Upper lobe of left lung (tissue), 6 donors: ENCODE results near the gene RASSF7. TPM values are rescaled to one million over a fixed set of nuclear protein-coding genes. Genes with fewer than 3 reads are reported as not detected.

ENCODE experiments used
- ATAC-seq, 2 donors: fragments of 200-7000 bp; cut with Tn5 transposase; one replicate each; pipeline ENCODE4 v1.9.1; 2022; ENCODE audit warnings: mild to moderate bottlenecking in 2 of 2, moderate library complexity in 2 of 2; ENCODE audit not compliant: low FRiP score in 2 of 2
- DNase-seq, 2 donors: peaks; one replicate each; pipeline ENCODE4 v3.0.0-alpha.2; 2019 to 2020
- H3K27ac ChIP-seq, 4 donors: fragments of 200-600 bp; sonication (generic); one replicate each; pipeline ENCODE4 v1.5.1; 2016 to 2019
- H3K27me3 ChIP-seq, 4 donors: fragments of 200-600 bp; sonication (generic); one replicate each; pipeline ENCODE4 v1.5.1; 2017 to 2019
- H3K36me3 ChIP-seq, 4 donors: fragments of 200-600 bp; sonication (generic); one replicate each; pipeline ENCODE4 v1.5.1; 2016 to 2019
- H3K4me1 ChIP-seq, 4 donors: fragments of 200-600 bp; sonication (generic); one replicate each; pipeline ENCODE4 v1.5.1; 2018 to 2019
- H3K4me3 ChIP-seq, 4 donors: fragments of 200-600 bp; sonication (generic); one replicate each; pipeline ENCODE4 v1.5.1; 2017 to 2019; ENCODE audit warnings: mild to moderate bottlenecking in 2 of 4, moderate library complexity in 1 of 4
- H3K9me3 ChIP-seq, 4 donors: fragments of 200-600 bp; sonication (generic); one replicate each; pipeline ENCODE4 v1.5.1; 2018 to 2019
- EP300 ChIP-seq, 4 donors: sonication (generic); formaldehyde crosslinking; IDR thresholded peaks; one replicate each; pipeline ENCODE4 v1.5.1; 2017; ENCODE audit warnings: antibody characterized with exemption in 4 of 4, control low read depth in 2 of 4
- POLR2A ChIP-seq, 4 donors: fragments of 450-650 bp; IDR thresholded peaks; one replicate each; pipeline ENCODE4 v1.5.1; 2016 to 2017; ENCODE audit warnings: antibody characterized with exemption in 4 of 4, mild to moderate bottlenecking in 2 of 4
- POLR2AphosphoS5 ChIP-seq, 2 donors: sonication (generic); formaldehyde crosslinking; IDR thresholded peaks; one replicate each; pipeline ENCODE4 v1.5.1; 2017; ENCODE audit warnings: antibody characterized with exemption in 2 of 2
- WGBS, 2 donors: methylation state at CpG; one replicate each; pipeline ENCODE4 v1.1.5; 2017 to 2018; 5-methylcytosine and 5-hydroxymethylcytosine counted together
- small RNA-seq, 4 donors: library from RNA; depleted of rRNA; stranded (forward); fragments of <200 nt; gene quantifications; one replicate each; pipeline ENCODE3, GENCODE V24; 2016
- total RNA-seq, 6 donors: library from RNA; depleted of rRNA in 4 of 6; stranded (reverse); fragments of >200 nt in 4 of 6; gene quantifications; one replicate each; pipeline versions ENCODE4 v1.1.0 to v1.2.1, GENCODE V29; 2016 to 2021
- TF ChIP-seq, protein P1 (sequence below), 6 experiments: fragments of 450-650 bp in 4 of 6; fragments of 200-600 bp in 2 of 6; sonication (generic) in 2 of 6; IDR thresholded peaks; one replicate each; pipeline ENCODE4 v1.5.1; 2016 to 2019; ENCODE audit warnings: antibody characterized with exemption in 6 of 6
- donor health status: DM: no; HTN: no; CAD: no; lungs with moderate emphysema.
- donor health status: DM: no; HTN: yes; CAD: no; lungs with severe emphysema.

Gene RASSF7
- total RNA-seq, 6 donors from 2014 or later, result 80.2 to 222 (median 129) TPM

DNA sequence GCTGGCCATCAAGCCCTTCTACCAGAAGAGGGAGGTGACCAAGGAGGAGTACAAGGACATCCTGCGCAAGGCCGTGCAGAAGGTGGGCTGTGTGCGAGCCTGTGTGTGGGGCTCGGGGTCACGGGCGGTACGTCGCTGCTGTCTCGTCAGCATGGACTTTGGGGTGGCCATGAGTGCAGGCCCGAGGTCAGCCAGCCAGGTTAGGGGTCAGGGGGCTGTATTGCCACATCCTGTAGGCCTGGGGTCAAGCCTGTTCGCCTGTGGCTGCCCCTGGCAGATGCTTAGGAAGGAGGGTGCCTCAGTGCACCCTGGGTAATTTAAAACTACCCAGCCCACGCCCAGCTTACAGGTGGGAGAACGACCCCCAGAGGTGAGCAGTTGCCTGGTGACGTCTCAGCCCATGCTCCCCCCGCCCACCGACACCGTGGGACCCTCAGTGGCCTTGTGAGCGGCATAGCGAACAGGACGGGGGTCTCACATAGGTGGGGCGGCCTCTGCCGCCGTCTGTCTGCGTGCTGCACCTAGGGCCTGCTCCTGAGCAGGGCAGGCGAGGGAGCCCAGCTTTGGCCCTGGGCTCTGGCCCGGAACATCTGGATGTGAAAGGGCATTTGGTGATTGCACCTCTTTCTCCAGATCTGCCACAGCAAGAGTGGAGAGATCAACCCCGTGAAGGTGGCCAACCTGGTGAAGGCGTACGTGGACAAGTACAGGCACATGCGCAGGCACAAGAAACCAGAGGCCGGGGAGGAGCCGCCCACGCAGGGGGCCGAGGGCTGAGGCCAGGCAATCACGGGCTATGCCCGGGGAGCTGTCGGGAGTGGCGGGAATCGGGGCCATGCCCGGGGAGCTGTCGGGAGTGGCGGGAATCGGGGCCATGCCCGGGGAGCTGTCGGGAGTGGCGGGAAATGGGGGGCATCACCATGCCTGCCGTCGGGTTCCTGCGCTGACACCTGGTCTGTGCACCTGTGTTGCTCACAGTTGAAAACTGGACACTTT is 50.5 kb downstream of the RASSF7 start:
- peaks cover 45 to 85% (median 79%) of the 10 kb centered on the region in 4 donors for H3K36me3 ChIP-seq
- H3K27me3 ChIP-seq, result no peaks in the 10 kb centered on the region
- H3K4me3 ChIP-seq, result no peak overlapping the region
- peak in 1 of 2 donors; percentile 84 for DNase-seq
- H3K4me1 ChIP-seq, result peaks cover 22 to 33% (median 25%) of the 10 kb centered on the region in 4 donors
- TF ChIP-seq POLR2A (IDR thresholded peaks at IDR 0.05) (no peak), POLR2AphosphoS5 (IDR thresholded peaks at IDR 0.05) (no peak)
- no peaks in the 10 kb centered on the region for H3K9me3 ChIP-seq
- 91 to 94% methylated on average over 24 to 49 of the region's 49 CpGs for WGBS, 2 donors
- no peak overlapping the region for H3K27ac ChIP-seq
- ATAC-seq, result no peak

DNA sequence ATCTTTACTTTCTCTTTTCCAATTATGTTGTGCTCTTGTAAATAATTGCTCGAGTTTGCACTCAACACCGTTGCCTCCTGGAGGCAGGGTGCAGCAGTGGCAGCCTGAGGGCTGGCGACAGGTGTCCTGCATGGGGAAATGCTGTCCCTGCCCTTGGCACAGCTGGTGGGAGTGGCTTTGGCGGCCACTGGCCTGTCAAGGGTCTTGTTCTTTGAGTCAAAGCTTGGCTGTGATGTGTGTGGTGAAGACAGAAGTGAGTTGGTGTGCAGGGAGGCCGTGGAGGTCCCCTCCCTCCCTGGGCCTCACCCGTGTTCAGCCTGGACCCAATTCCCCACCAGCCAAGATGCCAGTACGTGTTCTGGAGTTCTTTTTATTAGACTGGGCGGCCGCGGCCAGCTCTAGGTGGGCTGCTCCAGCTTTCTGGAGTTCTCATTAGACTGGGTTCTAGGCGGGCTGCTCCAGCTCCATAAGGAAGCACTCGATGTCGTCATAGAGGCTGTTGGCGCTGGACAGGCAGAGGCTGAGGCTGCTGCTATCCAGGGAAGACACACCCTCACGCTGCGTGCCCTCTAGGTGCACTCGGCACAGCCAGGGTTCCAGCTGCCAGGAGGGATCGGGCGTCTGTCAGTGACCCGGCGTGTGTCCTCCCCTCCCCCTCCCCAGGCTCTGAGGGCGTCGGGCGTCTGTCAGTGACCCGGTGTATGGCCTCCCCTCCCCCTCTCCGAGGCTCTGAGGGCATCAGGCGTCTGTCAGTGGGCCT is 51.6 kb downstream of the RASSF7 start:
- Histone ChIP-seq H3K9me3 (no peaks in the 10 kb centered on the region), H3K4me3 (no peak overlapping the region), H3K27ac (peak overlapping the region; percentile 48 to 98 (median 76)), H3K36me3 (peaks cover 34 to 74% (median 68%) of the 10 kb centered on the region in 4 donors), H3K27me3 (no peaks in the 10 kb centered on the region), H3K4me1 (peaks cover 25 to 39% (median 31%) of the 10 kb centered on the region in 4 donors)
- ATAC-seq (no peak), DNase-seq (peak in 1 of 2 donors; percentile 74)
- TF ChIP-seq POLR2AphosphoS5 (IDR thresholded peaks at IDR 0.05), result no peak
- TF ChIP-seq EP300 (IDR thresholded peaks at IDR 0.05), result no peak
- TF ChIP-seq, protein P1, sequence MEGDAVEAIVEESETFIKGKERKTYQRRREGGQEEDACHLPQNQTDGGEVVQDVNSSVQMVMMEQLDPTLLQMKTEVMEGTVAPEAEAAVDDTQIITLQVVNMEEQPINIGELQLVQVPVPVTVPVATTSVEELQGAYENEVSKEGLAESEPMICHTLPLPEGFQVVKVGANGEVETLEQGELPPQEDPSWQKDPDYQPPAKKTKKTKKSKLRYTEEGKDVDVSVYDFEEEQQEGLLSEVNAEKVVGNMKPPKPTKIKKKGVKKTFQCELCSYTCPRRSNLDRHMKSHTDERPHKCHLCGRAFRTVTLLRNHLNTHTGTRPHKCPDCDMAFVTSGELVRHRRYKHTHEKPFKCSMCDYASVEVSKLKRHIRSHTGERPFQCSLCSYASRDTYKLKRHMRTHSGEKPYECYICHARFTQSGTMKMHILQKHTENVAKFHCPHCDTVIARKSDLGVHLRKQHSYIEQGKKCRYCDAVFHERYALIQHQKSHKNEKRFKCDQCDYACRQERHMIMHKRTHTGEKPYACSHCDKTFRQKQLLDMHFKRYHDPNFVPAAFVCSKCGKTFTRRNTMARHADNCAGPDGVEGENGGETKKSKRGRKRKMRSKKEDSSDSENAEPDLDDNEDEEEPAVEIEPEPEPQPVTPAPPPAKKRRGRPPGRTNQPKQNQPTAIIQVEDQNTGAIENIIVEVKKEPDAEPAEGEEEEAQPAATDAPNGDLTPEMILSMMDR (IDR thresholded peaks at IDR 0.05), result peak in 2 of 6 experiments; percentile 14 to 22
- TF ChIP-seq POLR2A (IDR thresholded peaks at IDR 0.05), result no peak
- 62 to 72% methylated on average over 7 to 26 of the region's 27 CpGs for WGBS, 2 donors

DNA sequence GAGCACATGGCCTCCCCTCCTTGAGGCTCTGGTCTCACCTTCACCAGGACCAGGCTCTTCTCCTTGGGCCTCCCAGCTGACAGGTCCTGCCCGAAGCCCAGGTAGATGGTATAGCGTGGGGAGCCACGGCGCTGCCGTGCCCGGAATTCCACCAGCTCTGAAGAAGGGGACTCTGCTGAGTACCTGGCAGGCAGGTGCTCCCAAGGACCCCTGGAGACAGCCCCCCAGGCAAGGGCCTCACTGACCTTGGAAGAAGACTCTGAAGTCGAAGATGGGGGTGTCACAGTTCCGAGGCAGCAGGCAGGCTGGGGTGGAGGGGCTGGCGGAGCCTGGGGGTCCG is 52.2 kb downstream of the RASSF7 start:
- peaks cover 25 to 39% (median 31%) of the 10 kb centered on the region in 4 donors for H3K4me1 ChIP-seq
- H3K9me3 ChIP-seq, result no peaks in the 10 kb centered on the region
- peak overlapping the region; percentile 48 to 98 (median 76) for H3K27ac ChIP-seq
- WGBS, 2 donors, result 95 to 96% methylated on average over 10 of the region's 10 CpGs
- TF ChIP-seq POLR2A (IDR thresholded peaks at IDR 0.05), result no peak
- TF ChIP-seq, protein P1 (IDR thresholded peaks at IDR 0.05), result no peak
- no peak for TF ChIP-seq POLR2AphosphoS5 (IDR thresholded peaks at IDR 0.05)
- no peak for TF ChIP-seq EP300 (IDR thresholded peaks at IDR 0.05)
- H3K36me3 ChIP-seq, result peaks cover 29 to 69% (median 63%) of the 10 kb centered on the region in 4 donors
- ATAC-seq (no peak), DNase-seq (no peak)
- no peak overlapping the region for H3K4me3 ChIP-seq
- H3K27me3 ChIP-seq, result no peaks in the 10 kb centered on the region

DNA sequence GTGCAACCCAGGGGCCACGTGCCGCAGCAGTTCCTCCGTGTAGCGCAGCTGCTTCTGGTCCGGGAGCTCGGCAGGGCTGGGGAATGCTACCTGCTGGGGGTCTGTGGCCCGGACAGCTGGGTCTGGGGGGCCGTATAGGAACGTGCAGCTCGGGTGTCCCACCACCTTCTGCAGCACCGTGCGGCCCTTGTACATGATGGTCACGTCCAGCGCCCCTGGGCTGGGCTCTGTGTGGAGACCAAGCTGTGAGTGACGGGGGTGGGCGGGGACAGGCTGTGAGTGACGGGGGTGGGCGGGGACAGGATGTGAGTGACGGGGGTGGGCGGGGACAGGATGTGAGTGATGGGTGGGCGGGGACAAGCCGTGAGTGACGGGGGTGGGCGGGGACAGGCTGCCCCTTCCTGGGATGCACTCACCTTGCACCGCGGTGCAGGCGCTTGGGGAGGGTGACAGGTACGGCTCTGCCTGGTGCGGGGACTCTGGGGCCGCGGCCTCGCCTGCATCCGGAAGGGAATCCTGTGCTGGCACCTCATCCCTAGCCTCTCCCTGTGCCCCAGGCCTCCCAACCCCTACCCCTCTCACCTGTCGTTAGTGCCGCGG is 52.7 kb downstream of the RASSF7 start:
- H3K4me1 ChIP-seq, result peaks cover 25 to 39% (median 31%) of the 10 kb centered on the region in 4 donors
- DNase-seq, result peak; percentile 88 to 90

More for the DNA sequence above, 52.7 kb downstream of the RASSF7 start:
- peaks cover 23 to 67% (median 59%) of the 10 kb centered on the region in 4 donors for H3K36me3 ChIP-seq
- TF ChIP-seq POLR2A (IDR thresholded peaks at IDR 0.05), result no peak
- TF ChIP-seq, protein P1 (IDR thresholded peaks at IDR 0.05), result no peak
- TF ChIP-seq POLR2AphosphoS5 (IDR thresholded peaks at IDR 0.05), result no peak
- TF ChIP-seq EP300 (IDR thresholded peaks at IDR 0.05), result no peak
- no peaks in the 10 kb centered on the region for H3K9me3 ChIP-seq
- peak; percentile 1 to 8 for ATAC-seq
- H3K27me3 ChIP-seq, result no peaks in the 10 kb centered on the region
- peak overlapping the region in 3 of 4 donors; percentile 4 to 94 (median 62) for H3K4me3 ChIP-seq
- peak overlapping the region; percentile 96 to 98 (median 96) for H3K27ac ChIP-seq
- 27 to 71% methylated on average over 3 to 27 of the region's 36 CpGs for WGBS, 2 donors

Small RNA genes within 50 kb of the gene (small RNA-seq; reads per million reads assigned to genes)
- gene MIR210, result 16.2 to 60.5 (median 32.7) reads per million in 4 donors

Other genes starting within 250 kb of the RASSF7 start
- gene IFITM1, start 246.9 kb upstream of the RASSF7 start, total RNA-seq, result 100 to 1,000 TPM in 1 of 6 donors, 10 to 100 TPM in 5; 16.8 to 119 (median 74.5) TPM
- 100 to 1,000 TPM; 132 to 860 (median 360) TPM for gene IFITM3, start 240.1 kb upstream of the RASSF7 start, total RNA-seq
- 1 to 10 TPM in 1 of 6 donors, under 1 TPM in 4, not detected in 1; 0.23 to 2.1 (median 0.54) TPM for gene B4GALNT4, start 191.5 kb upstream of the RASSF7 start, total RNA-seq
- gene PKP3, start 166.8 kb upstream of the RASSF7 start, total RNA-seq, result 10 to 100 TPM; 33.4 to 86.3 (median 55.2) TPM
- 100 to 1,000 TPM in 3 of 6 donors, 10 to 100 TPM in 3; 54.7 to 116 (median 91.1) TPM for gene SIGIRR, start 146.0 kb upstream of the RASSF7 start, total RNA-seq
- 10 to 100 TPM; 11.7 to 62.9 (median 18.8) TPM for gene ANO9, start 119.0 kb upstream of the RASSF7 start, total RNA-seq
- 100 to 1,000 TPM in 1 of 6 donors, 10 to 100 TPM in 5; 29.6 to 188 (median 45.1) TPM for gene PTDSS2, start 110.7 kb upstream of the RASSF7 start, total RNA-seq
- gene RNH1, start 53.7 kb upstream of the RASSF7 start, total RNA-seq, result 100 to 1,000 TPM; 236 to 374 (median 339) TPM
- 10 to 100 TPM; 45.5 to 85.0 (median 59.9) TPM for gene HRAS, start 25.4 kb upstream of the RASSF7 start, total RNA-seq
- 10 to 100 TPM in 1 of 6 donors, 1 to 10 TPM in 5; 3.5 to 11.5 (median 5.8) TPM for gene LRRC56, start 23.4 kb upstream of the RASSF7 start, total RNA-seq
- gene LMNTD2, start 232 bp upstream of the RASSF7 start, total RNA-seq, result 10 to 100 TPM in 2 of 6 donors, 1 to 10 TPM in 4; 4.6 to 32.5 (median 6.7) TPM
- 10 to 100 TPM; 25.7 to 93.2 (median 37.9) TPM for gene PHRF1, start 15.5 kb downstream of the RASSF7 start, total RNA-seq
- 100 to 1,000 TPM in 2 of 6 donors, 10 to 100 TPM in 4; 32.6 to 123 (median 56.2) TPM for gene IRF7, start 55.0 kb downstream of the RASSF7 start, total RNA-seq
- gene CDHR5, start 64.0 kb downstream of the RASSF7 start, total RNA-seq, result under 1 TPM in 1 of 6 donors, not detected in 5; 0.40 TPM
- gene SCT, start 66.2 kb downstream of the RASSF7 start, total RNA-seq, result under 1 TPM in 1 of 6 donors, not detected in 5; 0.72 TPM
- gene DRD4, start 76.3 kb downstream of the RASSF7 start, total RNA-seq, result 1 to 10 TPM in 3 of 6 donors, under 1 TPM in 1, not detected in 2; 0.54 to 4.2 (median 1.5) TPM
- gene DEAF1, start 134.3 kb downstream of the RASSF7 start, total RNA-seq, result 10 to 100 TPM; 23.9 to 87.3 (median 35.6) TPM
- gene TMEM80, start 134.8 kb downstream of the RASSF7 start, total RNA-seq, result 10 to 100 TPM; 28.6 to 62.9 (median 36.1) TPM
- 100 to 1,000 TPM; 120 to 497 (median 199) TPM for gene EPS8L2, start 145.3 kb downstream of the RASSF7 start, total RNA-seq
- 100 to 1,000 TPM; 163 to 313 (median 217) TPM for gene TALDO1, start 186.5 kb downstream of the RASSF7 start, total RNA-seq
- 10 to 100 TPM; 14.8 to 77.7 (median 63.6) TPM for gene GATD1, start 216.5 kb downstream of the RASSF7 start, total RNA-seq
- not detected for gene CEND1, start 229.1 kb downstream of the RASSF7 start, total RNA-seq
- gene SLC25A22, start 237.3 kb downstream of the RASSF7 start, total RNA-seq, result 10 to 100 TPM; 13.6 to 29.3 (median 22.3) TPM
- 10 to 100 TPM in 5 of 6 donors, 1 to 10 TPM in 1; 5.2 to 76.5 (median 15.4) TPM for gene PIDD1, start 244.3 kb downstream of the RASSF7 start, total RNA-seq
- gene RPLP2, start 249.0 kb downstream of the RASSF7 start, total RNA-seq, result 1,000 to 10,000 TPM in 2 of 6 donors, 100 to 1,000 TPM in 4; 451 to 1,926 (median 773) TPM